Gastroesophageal sphincter (tissue), 4 donors: ENCODE data around the gene CHRNA9. TPM values are rescaled to one million over a fixed set of nuclear protein-coding genes. Genes with fewer than 3 reads are reported as not detected.
"Not testable (repeated sequence)": the region's sequence is repeated elsewhere in the genome, so short reads cannot be mapped to it uniquely, and the experiment has no call there.

Experiments
- ATAC-seq: fragments of 150-250 bp; one replicate; pipeline ENCODE4 v1.9.1; 2016; ENCODE audit warnings: mild to moderate bottlenecking, moderate library complexity
- H3K27ac ChIP-seq, 4 donors: fragments of 200-600 bp; sonication (generic) in 3 of 4; 1 replicate in 3 of 4; 2 replicates in 1 of 4; pipeline ENCODE4 v1.5.1; 2016 to 2019
- H3K27me3 ChIP-seq: fragments of 200-600 bp; sonication (generic); one replicate; pipeline ENCODE4 v1.5.1; 2019
- H3K36me3 ChIP-seq, 2 donors: fragments of 200-600 bp; sonication (generic); one replicate each; pipeline ENCODE4 v1.5.1; 2019; ENCODE audit warnings: control low read depth in 1 of 2
- H3K4me1 ChIP-seq, 3 donors: fragments of 200-600 bp; sonication (generic); 1 replicate in 2 of 3; 2 replicates in 1 of 3; pipeline ENCODE4 v1.5.1; 2016 to 2019; ENCODE audit warnings: control low read depth in 2 of 3
- H3K4me3 ChIP-seq, 2 donors: fragments of 200-600 bp; sonication (generic); one replicate each; pipeline ENCODE4 v1.5.1; 2019; ENCODE audit warnings: mild to moderate bottlenecking in 1 of 2, moderate library complexity in 1 of 2
- H3K9me3 ChIP-seq, 3 donors: fragments of 200-600 bp; sonication (generic); one replicate each; pipeline ENCODE4 v1.5.1; 2017 to 2019; ENCODE audit warnings: control low read depth in 2 of 3
- EP300 ChIP-seq: sonication (generic); formaldehyde crosslinking; IDR thresholded peaks from one replicate; pipeline ENCODE4 v1.6.1; 2017; ENCODE audit warnings: antibody characterized with exemption, mild to moderate bottlenecking
- POLR2A ChIP-seq, 2 donors: fragments of 450-650 bp; IDR thresholded peaks; one replicate each; pipeline ENCODE4 v1.6.1; 2017; ENCODE audit warnings: antibody characterized with exemption in 2 of 2, mild to moderate bottlenecking in 2 of 2, moderate library complexity in 1 of 2
- POLR2AphosphoS5 ChIP-seq: sonication (generic); formaldehyde crosslinking; IDR thresholded peaks from one replicate; pipeline ENCODE4 v1.6.1; 2017; ENCODE audit warnings: antibody characterized with exemption
- WGBS, 2 donors: methylation state at CpG; one replicate each; pipeline ENCODE4 v1.1.5; 2018; ENCODE audit warnings: low coverage in 1 of 2; 5-methylcytosine and 5-hydroxymethylcytosine counted together
- total RNA-seq, 4 donors: library from RNA; depleted of rRNA; stranded (reverse); fragments of >200 nt; gene quantifications; one replicate each; pipeline ENCODE4 v1.1.0, GENCODE V29; 2016
- TF ChIP-seq, protein P1 (sequence below), 4 experiments: fragments of 200-600 bp in 2 of 4; fragments of 450-650 bp in 2 of 4; sonication (generic) in 1 of 4; IDR thresholded peaks; one replicate each; pipeline ENCODE4 v1.5.1; 2017 to 2019; ENCODE audit warnings: antibody characterized with exemption in 4 of 4, mild to moderate bottlenecking in 2 of 4, moderate library complexity in 2 of 4

Gene CHRNA9
- total RNA-seq, 4 donors from 2014 or later = not detected

DNA sequence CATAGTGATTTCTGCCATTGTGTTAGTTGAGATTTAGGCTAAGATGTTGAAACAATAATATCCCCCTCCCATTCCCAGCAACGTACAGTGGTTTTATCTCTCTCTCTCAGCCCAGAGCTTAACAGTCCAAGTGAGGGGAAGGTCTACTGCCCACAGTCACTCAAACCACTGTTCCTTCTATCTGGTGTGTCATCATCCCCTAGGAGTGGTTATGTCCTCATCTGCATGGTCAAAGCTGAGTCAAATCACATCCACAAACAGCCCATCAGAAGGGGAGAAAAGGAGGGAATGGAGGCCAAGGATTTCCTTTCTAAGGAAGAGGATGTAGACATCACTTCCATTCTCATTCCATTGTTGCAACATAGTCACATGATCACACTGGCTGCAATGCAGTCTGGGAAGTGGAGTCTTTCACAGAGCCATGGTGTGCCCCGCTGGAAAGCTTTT lies 42.8 kb upstream of the CHRNA9 start:
- Histone ChIP-seq H3K9me3 (no peaks in the 10 kb centered on the region), H3K4me1 (no peaks in the 10 kb centered on the region), H3K27ac (no peak overlapping the region), H3K4me3 (no peak overlapping the region), H3K36me3 (no peaks in the 10 kb centered on the region), H3K27me3 (no peaks in the 10 kb centered on the region)
- WGBS, 2 donors = 85 to 92% methylated on average over 2 of the region's 2 CpGs
- TF ChIP-seq EP300 (no peak), POLR2AphosphoS5 (no peak), POLR2A (IDR thresholded peaks at IDR 0.05) (no peak)
- TF ChIP-seq, protein P1, sequence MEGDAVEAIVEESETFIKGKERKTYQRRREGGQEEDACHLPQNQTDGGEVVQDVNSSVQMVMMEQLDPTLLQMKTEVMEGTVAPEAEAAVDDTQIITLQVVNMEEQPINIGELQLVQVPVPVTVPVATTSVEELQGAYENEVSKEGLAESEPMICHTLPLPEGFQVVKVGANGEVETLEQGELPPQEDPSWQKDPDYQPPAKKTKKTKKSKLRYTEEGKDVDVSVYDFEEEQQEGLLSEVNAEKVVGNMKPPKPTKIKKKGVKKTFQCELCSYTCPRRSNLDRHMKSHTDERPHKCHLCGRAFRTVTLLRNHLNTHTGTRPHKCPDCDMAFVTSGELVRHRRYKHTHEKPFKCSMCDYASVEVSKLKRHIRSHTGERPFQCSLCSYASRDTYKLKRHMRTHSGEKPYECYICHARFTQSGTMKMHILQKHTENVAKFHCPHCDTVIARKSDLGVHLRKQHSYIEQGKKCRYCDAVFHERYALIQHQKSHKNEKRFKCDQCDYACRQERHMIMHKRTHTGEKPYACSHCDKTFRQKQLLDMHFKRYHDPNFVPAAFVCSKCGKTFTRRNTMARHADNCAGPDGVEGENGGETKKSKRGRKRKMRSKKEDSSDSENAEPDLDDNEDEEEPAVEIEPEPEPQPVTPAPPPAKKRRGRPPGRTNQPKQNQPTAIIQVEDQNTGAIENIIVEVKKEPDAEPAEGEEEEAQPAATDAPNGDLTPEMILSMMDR (IDR thresholded peaks at IDR 0.05) = no peak
- no peak for ATAC-seq

GRCh38 chr4:40294339-40294738 lies 40.8 kb upstream of the CHRNA9 start:
- Histone ChIP-seq H3K4me1 (no peaks in the 10 kb centered on the region), H3K27me3 (no peaks in the 10 kb centered on the region), H3K4me3 (no peak overlapping the region), H3K27ac (no peak overlapping the region), H3K36me3 (no peaks in the 10 kb centered on the region), H3K9me3 (no peaks in the 10 kb centered on the region)
- 89 to 100% methylated on average over 1 of the region's 1 CpG for WGBS, 2 donors
- TF ChIP-seq, protein P1 (IDR thresholded peaks at IDR 0.05) = no peak
- TF ChIP-seq EP300 (no peak), POLR2A (IDR thresholded peaks at IDR 0.05) (no peak), POLR2AphosphoS5 (no peak)
- no peak for ATAC-seq

- not testable (repeated sequence) for H3K27ac ChIP-seq, H3K4me3 ChIP-seq, H3K27me3 ChIP-seq, H3K4me1 ChIP-seq, H3K9me3 ChIP-seq, H3K36me3 ChIP-seq, ATAC-seq
Observed at GRCh38 chr4:40295030-40295429, 40.1 kb upstream of the CHRNA9 start.

- no peaks in the 10 kb centered on the region for H3K27me3 ChIP-seq
- H3K4me3 ChIP-seq = no peak overlapping the region
- H3K27ac ChIP-seq = no peak overlapping the region
- no peaks in the 10 kb centered on the region for H3K4me1 ChIP-seq
- no peaks in the 10 kb centered on the region for H3K36me3 ChIP-seq
- no peaks in the 10 kb centered on the region for H3K9me3 ChIP-seq
- WGBS, 2 donors = 76 to 83% methylated on average over 4 of the region's 4 CpGs
- no peak for ATAC-seq
- TF ChIP-seq POLR2A (IDR thresholded peaks at IDR 0.05) (no peak), POLR2AphosphoS5 (no peak), EP300 (no peak)
- TF ChIP-seq, protein P1 (IDR thresholded peaks at IDR 0.05) = no peak
Observed at GRCh38 chr4:40295572-40295971, 39.6 kb upstream of the CHRNA9 start.

GRCh38 chr4:40299126-40299525 lies 36.0 kb upstream of the CHRNA9 start:
- no peaks in the 10 kb centered on the region for H3K9me3 ChIP-seq
- TF ChIP-seq POLR2A (IDR thresholded peaks at IDR 0.05) (no peak), POLR2AphosphoS5 (no peak), EP300 (no peak)
- TF ChIP-seq, protein P1 (IDR thresholded peaks at IDR 0.05) = no peak
- no peaks in the 10 kb centered on the region for H3K27me3 ChIP-seq
- H3K27ac ChIP-seq = no peak overlapping the region
- H3K4me3 ChIP-seq = no peak overlapping the region
- H3K36me3 ChIP-seq = no peaks in the 10 kb centered on the region
- no peak for ATAC-seq
- H3K4me1 ChIP-seq = no peaks in the 10 kb centered on the region
- WGBS, 2 donors = 92 to 98% methylated on average over 2 to 6 of the region's 6 CpGs
